ENCODE measurements around the gene GYS1.

GRCh38 chr19:48961673-48962028, 31.5 kb downstream of the GYS1 start:
- TF ChIP-seq CTCF (IDR thresholded peaks at IDR 0.05) (no peak), POLR2A (IDR thresholded peaks at IDR 0.05) (no peak), EP300 (IDR thresholded peaks at IDR 0.05) (no peak), POLR2AphosphoS5 (IDR thresholded peaks at IDR 0.05) (no peak)

Data from stomach (tissue), 4 donors.